HG03442 (cell line): ENCODE results near the gene SMIM13.

ENCODE experiments used
- ATAC-seq: cut with Tn5 transposase; IDR thresholded peaks from one replicate; pipeline ENCODE4 v1.9.1; 2021; ENCODE audit warnings: mild to moderate bottlenecking, moderate library complexity; ENCODE audit not compliant: unreplicated experiment

Gene SMIM13

DNA sequence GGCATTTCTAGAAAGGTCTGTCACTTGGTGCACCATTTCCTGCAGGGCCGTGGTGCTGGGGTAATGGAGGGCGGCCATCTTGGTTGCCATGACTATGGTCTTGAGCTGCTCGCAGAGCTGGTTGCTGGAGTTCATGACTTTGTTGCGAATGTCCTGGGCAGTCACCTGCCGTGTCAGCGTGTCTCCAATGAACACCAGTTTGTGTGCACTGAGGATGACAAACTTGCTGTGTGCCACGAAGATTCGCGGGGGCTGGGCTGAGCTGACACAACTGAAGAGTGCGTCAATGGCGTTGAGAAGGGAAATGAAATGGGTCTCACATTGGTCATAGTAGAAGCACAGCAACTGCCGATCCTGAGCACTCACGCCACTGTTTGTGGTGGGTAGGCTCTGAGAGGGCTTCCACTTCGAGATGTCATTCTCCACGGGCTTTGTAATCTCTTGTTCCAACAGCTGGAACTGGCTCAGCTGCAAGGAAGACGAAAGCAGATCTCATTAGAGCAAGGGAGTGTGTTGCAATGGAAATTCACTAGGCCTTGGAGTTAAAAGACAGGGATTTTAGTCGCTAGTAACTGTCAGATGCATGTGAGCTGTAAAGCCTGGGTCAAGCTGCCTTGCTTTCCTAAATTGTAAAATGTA, 91.7 kb downstream of the SMIM13 start:
- ATAC-seq, result no peak

DNA sequence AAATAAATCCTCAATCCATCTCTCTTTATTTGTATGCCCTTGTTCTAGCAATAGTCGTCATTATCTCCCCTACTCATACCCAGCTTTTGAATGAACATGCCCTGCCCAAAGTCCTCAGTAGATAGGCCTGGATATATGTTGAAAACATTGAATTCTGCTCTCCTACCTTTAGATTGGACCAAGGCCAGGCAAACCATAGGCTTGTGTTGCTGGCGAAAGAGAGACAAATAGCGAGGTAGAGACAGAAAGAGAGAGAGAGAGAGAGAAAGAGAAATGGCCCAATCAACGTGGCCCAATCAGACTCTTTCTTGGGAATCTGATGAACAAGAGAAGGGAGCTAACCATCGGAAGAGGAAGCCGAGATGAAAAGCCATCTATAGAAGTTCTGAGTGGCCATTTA, 93.7 kb downstream of the SMIM13 start:
- ATAC-seq, result no peak
